ENCODE measurements around the gene DUSP19. TPM values are rescaled to one million over a fixed set of nuclear protein-coding genes. Genes with fewer than 3 reads are reported as not detected.
A peak's percentile ranks its signal among the peaks of the same experiment; 100 is the strongest.

The DUSP19 gene
- total RNA-seq, 1 donor from 2014 or later = 2.1 TPM

DNA sequence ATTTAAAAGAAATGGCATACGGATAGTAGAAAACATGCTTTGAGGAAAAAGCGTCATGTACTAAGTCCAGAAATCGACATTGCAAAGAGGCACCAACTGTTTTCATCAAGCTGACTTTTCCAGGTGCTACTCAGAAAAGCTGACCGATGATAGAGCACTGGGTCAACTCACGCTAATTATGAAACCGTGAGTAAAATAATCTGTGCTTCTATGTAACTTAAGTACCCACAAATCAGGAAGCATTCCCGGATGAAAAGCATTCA is 45.3 kb downstream of the DUSP19 start:
- peak overlapping the region; percentile 73 for H3K27ac ChIP-seq (ENCODE audit: low read depth, low read length)
- peaks cover 0 to 4% (median 0%) of the 10 kb centered on the region in 3 donors for H3K27me3 ChIP-seq (ENCODE audit: control insufficient read depth in 3 of 3, insufficient read depth in 3 of 3, low read length in 3 of 3)

GRCh38 chr2:183124222-183124956 is 45.8 kb downstream of the DUSP19 start, which contains the start of gene NUP35:
TSS of gene NUP35 (plus strand) at chr2:183124443. CDS start at chr2:183124458, 15 bp downstream.
- H3K27ac ChIP-seq (ENCODE audit: low read depth, low read length) = peak within 1 kb of the TSS; percentile 73
- H3K36me3 ChIP-seq (ENCODE audit: control insufficient read depth in 3 of 3, insufficient read depth in 3 of 3, low read length in 3 of 3) = peaks cover 0 to 4% (median under 1%) of the 10 kb centered on the region in 3 donors
- peaks cover 6 to 12% (median 11%) of the 10 kb centered on the region in 3 donors for H3K4me1 ChIP-seq (ENCODE audit: control insufficient read depth in 3 of 3, insufficient read depth in 3 of 3, low read length in 3 of 3)
- H3K9ac ChIP-seq (ENCODE audit: low read depth in 1 of 3, low read length in 3 of 3) = peak within 1 kb of the TSS; percentile 75 to 91 (median 90)
- H3K27me3 ChIP-seq (ENCODE audit: control insufficient read depth in 3 of 3, insufficient read depth in 3 of 3, low read length in 3 of 3) = peaks cover 0 to 1% (median 0%) of the 10 kb centered on the region in 3 donors
- H3K4me3 ChIP-seq (ENCODE audit: low read length in 3 of 3) = peak within 1 kb of the TSS; percentile 90 to 98 (median 96)
- no peaks in the 10 kb centered on the region for H3K9me3 ChIP-seq (ENCODE audit: control insufficient read depth in 3 of 3, low read length in 3 of 3)

More for the DNA sequence above, 45.3 kb downstream of the DUSP19 start:
- Histone ChIP-seq H3K9ac (ENCODE audit: low read depth in 1 of 3, low read length in 3 of 3) (peak overlapping the region; percentile 75 to 91 (median 90)), H3K36me3 (ENCODE audit: control insufficient read depth in 3 of 3, insufficient read depth in 3 of 3, low read length in 3 of 3) (peaks cover 0 to 3% (median 0%) of the 10 kb centered on the region in 3 donors), H3K4me1 (ENCODE audit: control insufficient read depth in 3 of 3, insufficient read depth in 3 of 3, low read length in 3 of 3) (peaks cover 6 to 12% (median 11%) of the 10 kb centered on the region in 3 donors), H3K4me3 (ENCODE audit: low read length in 3 of 3) (peak overlapping the region; percentile 90 to 98 (median 96)), H3K9me3 (ENCODE audit: control insufficient read depth in 3 of 3, low read length in 3 of 3) (no peaks in the 10 kb centered on the region)

- peaks cover 0 to 8% (median 5%) of the 10 kb centered on the region in 3 donors for H3K36me3 ChIP-seq (ENCODE audit: control insufficient read depth in 3 of 3, insufficient read depth in 3 of 3, low read length in 3 of 3)
- no peaks in the 10 kb centered on the region for H3K9me3 ChIP-seq (ENCODE audit: control insufficient read depth in 3 of 3, low read length in 3 of 3)
- no peaks in the 10 kb centered on the region for H3K27me3 ChIP-seq (ENCODE audit: control insufficient read depth in 3 of 3, insufficient read depth in 3 of 3, low read length in 3 of 3)
- peaks cover 6 to 12% (median 11%) of the 10 kb centered on the region in 3 donors for H3K4me1 ChIP-seq (ENCODE audit: control insufficient read depth in 3 of 3, insufficient read depth in 3 of 3, low read length in 3 of 3)
- H3K4me3 ChIP-seq (ENCODE audit: low read length in 3 of 3) = peak overlapping the region; percentile 90 to 98 (median 96)
- peak overlapping the region; percentile 73 for H3K27ac ChIP-seq (ENCODE audit: low read depth, low read length)
- peak overlapping the region; percentile 75 to 91 (median 90) for H3K9ac ChIP-seq (ENCODE audit: low read depth in 1 of 3, low read length in 3 of 3)
Measured at GRCh38 chr2:183124957-183125255, 46.4 kb downstream of the DUSP19 start.

GRCh38 chr2:183125659-183126341 is 47.3 kb downstream of the DUSP19 start:
- Histone ChIP-seq H3K27ac (ENCODE audit: low read depth, low read length) (no peak overlapping the region), H3K9ac (ENCODE audit: low read depth in 1 of 3, low read length in 3 of 3) (no peak overlapping the region), H3K4me1 (ENCODE audit: control insufficient read depth in 3 of 3, insufficient read depth in 3 of 3, low read length in 3 of 3) (peaks cover 6 to 12% (median 11%) of the 10 kb centered on the region in 3 donors), H3K4me3 (ENCODE audit: low read length in 3 of 3) (peak overlapping the region in 1 of 3 donors; percentile 4), H3K27me3 (ENCODE audit: control insufficient read depth in 3 of 3, insufficient read depth in 3 of 3, low read length in 3 of 3) (no peaks in the 10 kb centered on the region), H3K9me3 (ENCODE audit: control insufficient read depth in 3 of 3, low read length in 3 of 3) (no peaks in the 10 kb centered on the region), H3K36me3 (ENCODE audit: control insufficient read depth in 3 of 3, insufficient read depth in 3 of 3, low read length in 3 of 3) (peaks cover 0 to 8% (median 5%) of the 10 kb centered on the region in 3 donors)

- Histone ChIP-seq H3K9ac (ENCODE audit: low read depth in 1 of 3, low read length in 3 of 3) (no peak overlapping the region), H3K9me3 (ENCODE audit: control insufficient read depth in 3 of 3, low read length in 3 of 3) (no peaks in the 10 kb centered on the region), H3K4me1 (ENCODE audit: control insufficient read depth in 3 of 3, insufficient read depth in 3 of 3, low read length in 3 of 3) (peaks cover 6 to 12% (median 11%) of the 10 kb centered on the region in 3 donors), H3K36me3 (ENCODE audit: control insufficient read depth in 3 of 3, insufficient read depth in 3 of 3, low read length in 3 of 3) (peaks cover 0 to 8% (median 5%) of the 10 kb centered on the region in 3 donors), H3K4me3 (ENCODE audit: low read length in 3 of 3) (no peak overlapping the region), H3K27me3 (ENCODE audit: control insufficient read depth in 3 of 3, insufficient read depth in 3 of 3, low read length in 3 of 3) (no peaks in the 10 kb centered on the region), H3K27ac (ENCODE audit: low read depth, low read length) (no peak overlapping the region)
Measured at GRCh38 chr2:183126635-183127034, 48.1 kb downstream of the DUSP19 start.

GRCh38 chr2:183134016-183134415 is 55.5 kb downstream of the DUSP19 start:
- Histone ChIP-seq H3K4me3 (ENCODE audit: low read length in 3 of 3) (no peak overlapping the region), H3K9ac (ENCODE audit: low read depth in 1 of 3, low read length in 3 of 3) (no peak overlapping the region), H3K27ac (ENCODE audit: low read depth, low read length) (no peak overlapping the region), H3K4me1 (ENCODE audit: control insufficient read depth in 3 of 3, insufficient read depth in 3 of 3, low read length in 3 of 3) (no peaks in the 10 kb centered on the region), H3K27me3 (ENCODE audit: control insufficient read depth in 3 of 3, insufficient read depth in 3 of 3, low read length in 3 of 3) (no peaks in the 10 kb centered on the region), H3K9me3 (ENCODE audit: control insufficient read depth in 3 of 3, low read length in 3 of 3) (no peaks in the 10 kb centered on the region), H3K36me3 (ENCODE audit: control insufficient read depth in 3 of 3, insufficient read depth in 3 of 3, low read length in 3 of 3) (peaks cover 0 to 19% (median 4%) of the 10 kb centered on the region in 3 donors)

- no peak overlapping the region for H3K27ac ChIP-seq (ENCODE audit: low read depth, low read length)
- no peak overlapping the region for H3K4me3 ChIP-seq (ENCODE audit: low read length in 3 of 3)
- H3K4me1 ChIP-seq (ENCODE audit: control insufficient read depth in 3 of 3, insufficient read depth in 3 of 3, low read length in 3 of 3) = peaks cover 0 to 3% (median 0%) of the 10 kb centered on the region in 3 donors
- H3K9ac ChIP-seq (ENCODE audit: low read depth in 1 of 3, low read length in 3 of 3) = no peak overlapping the region
- H3K9me3 ChIP-seq (ENCODE audit: control insufficient read depth in 3 of 3, low read length in 3 of 3) = no peaks in the 10 kb centered on the region
- no peaks in the 10 kb centered on the region for H3K27me3 ChIP-seq (ENCODE audit: control insufficient read depth in 3 of 3, insufficient read depth in 3 of 3, low read length in 3 of 3)
- H3K36me3 ChIP-seq (ENCODE audit: control insufficient read depth in 3 of 3, insufficient read depth in 3 of 3, low read length in 3 of 3) = peaks cover 0 to 3% (median 0%) of the 10 kb centered on the region in 3 donors
Measured at GRCh38 chr2:183148955-183149354, 70.4 kb downstream of the DUSP19 start.

DNA sequence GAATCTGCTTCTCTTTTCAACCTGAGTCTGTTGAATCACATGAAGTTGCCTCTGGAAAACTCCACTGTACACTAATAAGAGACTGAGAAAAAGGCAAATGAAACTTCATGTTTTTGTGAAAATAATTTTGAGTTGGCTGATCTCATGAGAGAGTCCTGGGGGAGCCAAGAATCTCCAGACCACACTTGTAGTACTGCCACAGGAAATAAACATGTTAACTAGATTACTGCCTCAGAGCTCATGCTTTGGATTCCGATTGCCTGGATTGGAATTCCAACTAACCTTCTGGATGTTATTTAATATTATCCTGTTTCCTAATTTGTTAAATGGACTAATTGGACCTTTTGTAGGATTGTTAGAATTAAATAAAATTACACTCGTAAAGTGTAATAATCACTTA is 70.9 kb downstream of the DUSP19 start:
- no peak overlapping the region for H3K9ac ChIP-seq (ENCODE audit: low read depth in 1 of 3, low read length in 3 of 3)
- H3K36me3 ChIP-seq (ENCODE audit: control insufficient read depth in 3 of 3, insufficient read depth in 3 of 3, low read length in 3 of 3) = no peaks in the 10 kb centered on the region
- H3K27me3 ChIP-seq (ENCODE audit: control insufficient read depth in 3 of 3, insufficient read depth in 3 of 3, low read length in 3 of 3) = no peaks in the 10 kb centered on the region
- H3K9me3 ChIP-seq (ENCODE audit: control insufficient read depth in 3 of 3, low read length in 3 of 3) = no peaks in the 10 kb centered on the region
- no peak overlapping the region for H3K27ac ChIP-seq (ENCODE audit: low read depth, low read length)
- H3K4me1 ChIP-seq (ENCODE audit: control insufficient read depth in 3 of 3, insufficient read depth in 3 of 3, low read length in 3 of 3) = peaks cover 0 to 3% (median 0%) of the 10 kb centered on the region in 3 donors
- H3K4me3 ChIP-seq (ENCODE audit: low read length in 3 of 3) = no peak overlapping the region
